HepG2 (cell line): ENCODE results near the gene ZSCAN2. TPM values are rescaled to one million over a fixed set of nuclear protein-coding genes. Genes with fewer than 3 reads are reported as not detected.
"Not testable (repeated sequence)": the region's sequence is repeated elsewhere in the genome, so short reads cannot be mapped to it uniquely, and the experiment has no call there.

Experiments
- ATAC-seq: fragments of 200-7000 bp; cut with Tn5 transposase; 3 replicates; pipeline ENCODE4 v1.9.1; 2020; ENCODE audit warnings: mild to moderate bottlenecking, moderate library complexity
- BruUV-seq: library from RNA; stranded (reverse); fragments of 400-500 nt; replicated peaks from 2 replicates; lab custom pipeline; 2021; lab: Mats Ljungman, UMichigan
- CTCF ChIA-PET: fragments of 300-600 bp; formaldehyde crosslinking; extraction: SDS; loops from one replicate; lab custom pipeline; 2021; ENCODE audit warnings: low total read pairs, inconsistent platforms, low intra/inter-chr PET ratio; lab: Yijun Ruan, JAX
- POLR2A ChIA-PET: fragments of 350-600 bp; sonication (Branson Sonifier 250); formaldehyde crosslinking; loops from one replicate; lab custom pipeline; 2020; ENCODE audit warnings: antibody characterized with exemption, inconsistent platforms; lab: Yijun Ruan, JAX
- DNase-seq: peaks from one replicate; pipeline ENCODE4 v3.0.0-alpha.2; 2015; ENCODE audit warnings: low spot score
- FAIRE-seq: peaks from 3 replicates; lab custom pipeline; 2011; peaks lifted over from hg19 to GRCh38; lab: Jason Lieb, UNC
- H2AFZ ChIP-seq: one replicate; pipeline ENCODE4 v1.6.1; 2011; ENCODE audit warnings: low read length, inconsistent platforms
- H3K27ac ChIP-seq: fragments of 300-600 bp; 3 replicates; pipeline ENCODE4 v1.8.0; 2011; ENCODE audit warnings: mixed run types, mild to moderate bottlenecking, mixed read lengths, low read length, inconsistent platforms; ENCODE audit not compliant: insufficient read depth; ENCODE audit errors: extremely low read length
- H3K27me3 ChIP-seq, 2 experiments: fragments of 200-600 bp in 1 of 2; 2 replicates in 1 of 2; 3 replicates in 1 of 2; pipeline versions ENCODE4 v1.6.0 to v1.8.0; 2011; ENCODE audit warnings: low read length in 2 of 2, mild to moderate bottlenecking in 2 of 2, moderate library complexity in 2 of 2, inconsistent platforms in 1 of 2; ENCODE audit not compliant: insufficient read depth in 2 of 2, control insufficient read depth in 1 of 2
- H3K36me3 ChIP-seq, 2 experiments: fragments of 200-600 bp in 1 of 2; replicated peaks in 1 of 2; 2 replicates in 1 of 2; 3 replicates in 1 of 2; pipeline versions ENCODE4 v1.5.1 to v1.8.0; 2011; ENCODE audit warnings: low read length in 2 of 2, inconsistent platforms in 1 of 2; ENCODE audit not compliant: insufficient read depth in 2 of 2, control insufficient read depth in 1 of 2
- H3K4me1 ChIP-seq: 2 replicates; pipeline ENCODE4 v1.5.1; 2012; ENCODE audit warnings: low read length, inconsistent platforms; ENCODE audit not compliant: insufficient read depth
- H3K4me2 ChIP-seq: 2 replicates; pipeline ENCODE4 v1.6.0; 2011; ENCODE audit warnings: low read depth, low read length, inconsistent platforms
- H3K4me3 ChIP-seq, 3 experiments: fragments of 200-600 bp in 1 of 3; sonication (generic), shearing (Covaris generic) in 1 of 3; replicated peaks in 1 of 3; 2 replicates each; pipeline ENCODE4 v1.5.1; 2011 to 2016; ENCODE audit warnings: low read length in 3 of 3, inconsistent platforms in 2 of 3, low read depth in 2 of 3, mild to moderate bottlenecking in 2 of 3, control low read depth in 1 of 3, mixed read lengths in 1 of 3; ENCODE audit not compliant: insufficient read depth in 1 of 3
- H3K79me2 ChIP-seq: one replicate; pipeline ENCODE4 v1.6.1; 2011; ENCODE audit warnings: low read length, inconsistent platforms; ENCODE audit not compliant: insufficient read depth
- H3K9ac ChIP-seq: 2 replicates; pipeline ENCODE4 v1.6.0; 2011; ENCODE audit warnings: mild to moderate bottlenecking, low read depth, low read length, inconsistent platforms; ENCODE audit not compliant: insufficient read depth
- H3K9me3 ChIP-seq: 2 replicates; pipeline ENCODE4 v1.5.1; 2012; ENCODE audit warnings: mild to moderate bottlenecking, low read length
- H4K20me1 ChIP-seq: 2 replicates; pipeline ENCODE4 v1.6.0; 2011; ENCODE audit warnings: inconsistent platforms, mild to moderate bottlenecking, low read length, moderate library complexity; ENCODE audit not compliant: insufficient read depth
- AGO1 ChIP-seq: fragments of 200-400 bp; formaldehyde crosslinking; IDR thresholded peaks from 2 replicates; pipeline ENCODE4 v1.6.1; 2017; ENCODE audit warnings: mild to moderate bottlenecking, low read depth, low read length, moderate library complexity; ENCODE audit not compliant: poor library complexity, severe bottlenecking
- ATF3 ChIP-seq: sonication (generic); formaldehyde crosslinking; IDR thresholded peaks from 2 replicates; pipeline ENCODE4 v1.4.0; 2020; ENCODE audit warnings: missing genetic modification reagents
- KDM5A ChIP-seq: fragments of 200-600 bp; sonication (generic); IDR thresholded peaks from 2 replicates; pipeline ENCODE4 v1.7.0; 2018; ENCODE audit warnings: antibody characterized with exemption, mild to moderate bottlenecking, low read length, borderline replicate concordance
- MYPOP ChIP-seq: sonication (generic); formaldehyde crosslinking; IDR thresholded peaks from 2 replicates; pipeline ENCODE4 v1.8.1; 2023; ENCODE audit warnings: mild to moderate bottlenecking, moderate library complexity, missing genetic modification reagents
- NFIC ChIP-seq: IDR thresholded peaks from 2 replicates; pipeline ENCODE4 v1.6.1; 2012; ENCODE audit warnings: mild to moderate bottlenecking, low read length, inconsistent platforms
- NFYB ChIP-seq: sonication (generic); formaldehyde crosslinking; IDR thresholded peaks from 2 replicates; pipeline ENCODE4 v1.4.0; 2020; ENCODE audit warnings: missing genetic modification reagents
- SMARCE1 ChIP-seq: fragments of 450-650 bp; IDR thresholded peaks from 2 replicates; pipeline ENCODE4 v1.6.1; 2017; ENCODE audit warnings: borderline replicate concordance
- ZBTB1 ChIP-seq: sonication (generic); formaldehyde crosslinking; IDR thresholded peaks from 2 replicates; pipeline ENCODE4 v1.4.0; 2020; ENCODE audit warnings: missing genetic modification reagents, borderline replicate concordance
- ZNF563 ChIP-seq: sonication (generic); formaldehyde crosslinking; IDR thresholded peaks from 2 replicates; pipeline ENCODE4 v1.8.0; 2022; ENCODE audit warnings: mild to moderate bottlenecking, moderate library complexity, missing genetic modification reagents
- ZNF652 ChIP-seq: IDR thresholded peaks from 2 replicates; pipeline ENCODE4 v1.6.1; 2016; ENCODE audit warnings: low read depth, borderline replicate concordance
- ZNF710 ChIP-seq: sonication (generic); formaldehyde crosslinking; IDR thresholded peaks from 2 replicates; pipeline ENCODE4 v1.5.0; 2020; ENCODE audit warnings: mild to moderate bottlenecking, missing genetic modification reagents, borderline replicate concordance
- ZNF788 ChIP-seq: sonication (generic); formaldehyde crosslinking; IDR thresholded peaks from 2 replicates; pipeline ENCODE4 v1.5.0; 2020; ENCODE audit warnings: mild to moderate bottlenecking, missing genetic modification reagents, borderline replicate concordance
- WGBS: methylation state at CpG from one replicate; pipeline ENCODE4 v1.1.6; 2017; ENCODE audit warnings: low lambda C conversion rate; 5-methylcytosine and 5-hydroxymethylcytosine counted together
- in situ Hi-C: cut with HindIII; loops from 2 replicates; pipeline ENCODE4 v1.10.0; 2017; ENCODE audit warnings: low pct_unique_long_range_greater_than_20kb; ENCODE audit not compliant: extremely low pct_ligation_motif_present
- intact Hi-C: fragments of 100-400 bp; cut with micrococcal nuclease; formaldehyde crosslinking; loops from one replicate; pipeline ENCODE4 v1.10.0; 2022; ENCODE audit not compliant: unreplicated experiment
- polyA plus RNA-seq, 8 experiments: library from polyadenylated mRNA; depleted of rRNA in 3 of 8; stranded (reverse) in 7 of 8; unstranded in 1 of 8; fragments of >200 nt; fragmentation: Illumina TruSeq in 4 of 8; extraction: Trizol in 4 of 8; gene quantifications; 2 replicates each; pipeline versions ENCODE4 v1.2.1 to v1.2.3, GENCODE V29; 2011 to 2016; ENCODE audit warnings: low read depth in 4 of 8, missing spikeins in 1 of 8, mixed read lengths in 1 of 8; ENCODE audit not compliant: insufficient read depth in 1 of 8
- total RNA-seq, 5 experiments: library from RNA; depleted of rRNA; stranded (reverse); fragments of >200 nt; fragmentation: Illumina TruSeq; extraction: Trizol; gene quantifications; 2 replicates each; pipeline ENCODE4 v1.2.3, GENCODE V29; 2016; ENCODE audit warnings: low read depth in 1 of 5

ZSCAN2 gene
- total and polyA plus RNA-seq, 2 of the 13 experiments (the other 11 are each of a cell fraction or from before 2014, with no cell fraction given) = 11.4 to 21.5 TPM

DNA sequence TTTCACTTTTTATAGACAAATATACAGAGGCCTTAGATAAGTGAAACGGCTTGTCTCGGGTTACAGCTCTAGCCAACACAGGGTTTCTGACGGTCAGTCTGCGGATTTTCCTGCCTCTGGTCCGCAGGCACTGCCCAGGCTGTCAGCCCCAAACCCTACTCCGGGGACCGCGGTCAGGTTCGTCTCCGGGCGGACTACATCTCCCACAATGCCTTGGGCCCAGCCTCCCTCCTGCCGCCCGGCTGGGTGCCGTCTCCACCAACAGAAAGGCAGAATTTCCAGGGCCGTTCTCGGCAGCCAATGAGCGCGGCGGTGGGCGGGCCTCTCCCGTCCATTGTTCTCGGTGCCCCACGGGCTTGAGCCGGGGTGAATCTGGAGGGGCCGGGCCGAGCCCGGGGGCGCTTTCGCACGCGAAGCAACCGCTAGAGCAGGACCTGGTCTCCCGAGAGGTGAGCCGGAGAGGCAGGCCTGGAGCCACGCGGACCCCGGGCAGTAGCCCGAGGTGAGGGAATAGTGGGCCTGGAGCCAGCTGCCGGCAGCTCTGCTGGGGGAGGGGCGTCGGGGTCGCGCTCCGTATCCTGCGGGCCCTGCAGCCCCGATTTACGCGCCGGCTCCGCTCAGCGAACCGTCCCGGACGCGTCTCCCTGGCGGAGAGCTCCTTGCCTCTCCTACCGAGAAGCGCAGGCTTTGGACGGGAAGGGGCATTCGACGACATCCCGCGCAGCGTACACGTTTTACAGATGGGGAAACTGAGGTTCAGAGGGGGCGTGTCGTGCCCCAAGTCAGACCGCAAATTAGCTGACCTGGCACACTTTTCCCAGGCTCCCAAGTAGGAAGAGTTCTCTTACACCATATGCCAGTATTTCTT is at the start of gene ZSCAN2 (continued):
- peak; percentile 52; the same call in 1 of the 2 replicates for TF ChIP-seq KDM5A
- peak; percentile 31; the same call in 1 of the 2 replicates for TF ChIP-seq ZNF563
- no peak for TF ChIP-seq MYPOP (CRISPR knock-in tag)

GRCh38 chr15:84551624-84552023 is 49.2 kb upstream of the ZSCAN2 start:
- intact Hi-C loops, H3K4me3 ChIP-seq, FAIRE-seq, CTCF ChIA-PET, H3K36me3 ChIP-seq, H3K27me3 ChIP-seq, H3K27ac ChIP-seq, POLR2A ChIA-PET, H3K9ac ChIP-seq, H2AFZ ChIP-seq, H4K20me1 ChIP-seq, BruUV-seq, DNase-seq, in situ Hi-C loops, H3K9me3 ChIP-seq, ATAC-seq, H3K79me2 ChIP-seq, H3K4me2 ChIP-seq: not testable (repeated sequence)
- H3K4me1 ChIP-seq = peaks cover 33% of the 10 kb centered on the region
- 97% methylated on average over 2 of the region's 2 CpGs for WGBS

DNA sequence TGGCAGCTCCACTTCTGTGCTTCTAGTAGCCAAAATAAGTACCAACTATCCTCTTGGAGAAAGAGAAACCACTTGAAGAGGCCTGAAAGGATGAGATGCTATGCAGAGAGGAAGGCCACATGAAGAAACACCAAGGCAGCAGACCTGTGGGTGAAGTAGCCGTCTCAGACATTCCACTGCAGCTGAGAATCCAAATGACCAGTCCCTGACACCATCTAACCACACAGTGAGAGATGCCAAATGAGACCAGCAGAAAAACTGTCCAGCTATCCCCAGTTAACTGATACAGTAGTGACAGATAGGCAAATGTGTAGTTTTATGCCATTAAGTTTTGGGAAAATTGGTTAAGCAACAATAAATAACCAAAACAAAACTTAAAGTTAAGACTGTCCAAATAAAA is 47.9 kb upstream of the ZSCAN2 start:
- no peak overlapping the region for H3K9ac ChIP-seq
- peaks cover 20% of the 10 kb centered on the region for H3K4me1 ChIP-seq
- no peaks in the 10 kb centered on the region for H3K9me3 ChIP-seq
- H3K36me3 ChIP-seq = peaks cover 0 to 7% of the 10 kb centered on the region in 2 experiments; a peak in 2 of 5 replicates
- FAIRE-seq (no peak), ATAC-seq (no peak), DNase-seq (no peak)
- BruUV-seq = no TSS peak
- no peaks in the 10 kb centered on the region for H4K20me1 ChIP-seq
- H3K4me3 ChIP-seq = no peak overlapping the region
- CTCF ChIA-PET = no interaction called here
- H3K27me3 ChIP-seq = no peaks in the 10 kb centered on the region
- 100% methylated on average over 1 of the region's 1 CpG for WGBS
- POLR2A ChIA-PET = no interaction called here
- H3K79me2 ChIP-seq = no peaks in the 10 kb centered on the region
- H3K4me2 ChIP-seq = no peak overlapping the region
- in situ Hi-C loops (no loop called here), intact Hi-C loops (no loop called here)
- no peak overlapping the region for H3K27ac ChIP-seq
- no peak overlapping the region for H2AFZ ChIP-seq
- TF ChIP-seq ZNF788 (CRISPR knock-in tag) = no peak
- no peak for TF ChIP-seq AGO1
- no peak for TF ChIP-seq NFYB (CRISPR knock-in tag)
- TF ChIP-seq ZNF710 = no peak
- TF ChIP-seq NFIC = no peak
- TF ChIP-seq ATF3 (CRISPR knock-in tag) = no peak
- no peak for TF ChIP-seq ZNF652 (CRISPR knock-in tag)
- TF ChIP-seq ZBTB1 (CRISPR knock-in tag) = no peak
- no peak for TF ChIP-seq SMARCE1
